Measurements from ENCODE around the gene MARK3.

The MARK3 gene

DNA sequence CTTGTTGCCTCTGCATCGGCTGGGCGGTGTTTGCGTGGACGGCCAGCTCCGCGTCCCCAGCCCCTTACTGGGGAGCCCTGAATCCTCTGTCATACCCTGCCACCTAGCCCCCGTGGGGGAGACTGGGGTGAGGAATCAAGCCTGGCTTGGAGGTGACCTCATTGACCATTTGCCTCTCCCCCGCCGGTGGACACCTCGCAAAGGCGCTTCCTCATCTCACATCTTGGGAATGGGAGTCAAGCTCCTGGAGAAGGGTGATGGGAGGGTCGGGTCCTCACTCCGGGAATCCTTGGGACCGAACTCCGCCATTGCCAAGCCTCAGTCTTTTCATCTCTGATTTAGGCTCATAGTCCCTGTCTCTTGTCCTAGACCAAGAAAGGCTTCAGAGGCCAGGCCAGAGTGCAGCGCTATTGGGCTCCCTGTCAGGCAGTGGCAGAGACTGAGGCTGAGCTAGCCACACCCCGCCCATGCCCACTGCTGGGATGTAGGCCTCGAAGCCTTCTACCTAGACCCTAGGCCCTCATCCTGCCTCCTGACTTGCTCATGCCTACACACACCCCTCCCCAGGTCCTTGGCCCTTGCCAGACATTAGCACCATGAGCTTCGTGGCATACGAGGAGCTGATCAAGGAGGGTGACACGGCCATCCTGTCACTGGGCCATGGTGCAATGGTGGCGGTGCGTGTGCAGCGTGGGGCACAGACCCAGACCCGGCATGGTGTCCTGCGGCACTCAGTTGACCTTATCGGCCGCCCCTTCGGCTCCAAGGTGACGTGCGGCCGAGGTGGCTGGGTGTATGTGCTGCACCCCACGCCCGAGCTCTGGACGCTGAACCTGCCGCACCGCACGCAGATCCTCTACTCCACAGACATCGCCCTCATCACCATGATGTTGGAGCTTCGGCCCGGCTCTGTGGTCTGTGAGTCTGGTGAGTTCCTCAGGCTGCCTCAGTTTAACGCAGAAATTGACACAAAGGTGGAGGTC lies 144.5 kb downstream of the MARK3 start:
- in situ Hi-C loops (cut with MboI; ENCODE audit: low sequenced_read_pairs, unreplicated experiment), result no loop called here
- DNase-seq (ENCODE audit: low spot score), result no peak
- TF ChIP-seq CTCF (IDR thresholded peaks at IDR 0.05; ENCODE audit: borderline replicate concordance, control extremely low read depth, extremely low read depth, insufficient read depth, missing control alignments), result no peak

DNA sequence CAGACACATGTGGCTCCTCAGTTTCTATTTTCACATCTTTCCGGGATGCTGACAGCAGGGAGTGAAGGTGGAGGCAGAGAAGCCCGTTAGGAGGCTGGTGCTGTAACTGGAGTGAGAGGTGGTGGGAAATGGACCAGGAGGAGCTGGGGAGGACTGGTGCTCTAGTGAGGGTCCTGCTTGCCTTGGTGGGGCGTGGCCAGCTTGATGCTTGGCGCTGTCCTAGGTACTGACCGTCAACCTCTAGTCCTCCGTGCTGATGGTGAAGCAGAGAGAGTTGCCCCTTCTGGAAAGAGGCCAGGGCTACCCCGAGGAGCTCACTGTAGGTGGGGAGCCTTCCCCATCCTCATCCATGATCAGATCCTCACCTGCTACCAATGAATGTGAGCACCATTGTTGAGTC lies 145.2 kb downstream of the MARK3 start:
- in situ Hi-C loops (cut with MboI; ENCODE audit: low sequenced_read_pairs, unreplicated experiment), result no loop called here
- TF ChIP-seq CTCF (IDR thresholded peaks at IDR 0.05; ENCODE audit: borderline replicate concordance, control extremely low read depth, extremely low read depth, insufficient read depth, missing control alignments), result no peak
- DNase-seq (ENCODE audit: low spot score), result no peak

GRCh38 chr14:103530831-103531230 lies 145.6 kb downstream of the MARK3 start:
- DNase-seq (ENCODE audit: low spot score), result no peak
- in situ Hi-C loops (cut with MboI; ENCODE audit: low sequenced_read_pairs, unreplicated experiment), result no loop called here
- TF ChIP-seq CTCF (IDR thresholded peaks at IDR 0.05; ENCODE audit: borderline replicate concordance, control extremely low read depth, extremely low read depth, insufficient read depth, missing control alignments), result no peak

- in situ Hi-C loops (cut with MboI; ENCODE audit: low sequenced_read_pairs, unreplicated experiment), result no loop called here
- no peak for DNase-seq (ENCODE audit: low spot score)
- TF ChIP-seq CTCF (IDR thresholded peaks at IDR 0.05; ENCODE audit: borderline replicate concordance, control extremely low read depth, extremely low read depth, insufficient read depth, missing control alignments), result no peak
These were observed 146.4 kb downstream of the MARK3 start for GRCh38 chr14:103531421-103532215.

DNA sequence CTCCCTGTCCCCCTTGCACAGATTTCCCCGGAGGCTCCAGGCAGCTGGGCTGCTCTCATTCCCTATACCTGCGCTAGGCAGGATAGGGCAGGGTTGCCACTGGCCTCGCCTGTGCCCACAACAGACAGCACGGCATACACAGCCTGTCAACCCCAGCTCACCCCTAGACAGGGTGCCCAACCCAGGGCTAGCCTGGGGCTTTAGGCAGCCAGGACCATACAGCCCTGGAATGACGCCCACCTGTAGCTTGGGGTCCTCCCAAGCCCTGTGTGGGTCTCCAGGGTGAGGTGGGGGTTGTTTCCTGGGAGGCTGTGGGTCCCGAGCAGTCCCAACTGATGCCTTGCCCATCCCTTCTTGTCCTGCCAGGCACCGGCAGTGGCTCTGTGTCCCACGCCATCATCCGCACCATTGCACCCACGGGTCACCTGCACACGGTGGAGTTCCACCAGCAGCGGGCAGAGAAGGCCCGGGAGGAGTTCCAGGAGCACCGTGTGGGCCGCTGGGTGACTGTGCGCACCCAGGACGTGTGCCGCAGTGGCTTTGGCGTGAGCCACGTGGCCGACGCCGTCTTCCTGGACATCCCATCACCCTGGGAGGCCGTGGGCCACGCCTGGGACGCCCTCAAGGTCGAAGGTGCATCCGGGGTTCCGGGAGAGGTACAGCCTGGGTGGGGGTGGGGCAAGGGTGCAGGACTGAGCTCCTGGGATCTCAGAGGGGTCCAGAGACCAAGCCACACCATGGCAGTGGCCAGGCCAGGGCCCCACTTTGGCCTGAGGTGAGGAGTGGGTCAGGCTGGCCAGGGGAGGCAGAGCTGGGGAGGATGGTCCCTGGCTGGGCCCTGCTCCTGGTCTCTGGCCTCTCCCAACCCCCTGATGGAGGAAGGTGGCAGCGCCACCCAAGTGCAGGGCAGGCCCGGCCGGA lies 147.3 kb downstream of the MARK3 start:
- no peak for DNase-seq (ENCODE audit: low spot score)
- in situ Hi-C loops (cut with MboI; ENCODE audit: low sequenced_read_pairs, unreplicated experiment), result no loop called here
- TF ChIP-seq CTCF (IDR thresholded peaks at IDR 0.05; ENCODE audit: borderline replicate concordance, control extremely low read depth, extremely low read depth, insufficient read depth, missing control alignments), result no peak
